DMS 273 treated with DMSO at 0.1 percent for 48 hours (cell line): ENCODE results near the gene ZBTB16.

Experiments
- DNase-seq: peaks from one replicate; lab custom pipeline; 2025; lab: John Stamatoyannopoulos, UW

The ZBTB16 gene

GRCh38 chr11:114106986-114107385 is 47.5 kb downstream of the ZBTB16 start:
- no peak for DNase-seq

GRCh38 chr11:114108501-114109205 is 49.1 kb downstream of the ZBTB16 start:
- no peak for DNase-seq

GRCh38 chr11:114109206-114110090 is 49.9 kb downstream of the ZBTB16 start:
- DNase-seq = no peak

- no peak for DNase-seq
Measured at GRCh38 chr11:114110123-114110522, 50.6 kb downstream of the ZBTB16 start.

GRCh38 chr11:114110952-114111947 is 51.7 kb downstream of the ZBTB16 start:
- no peak for DNase-seq

- no peak for DNase-seq
Measured at GRCh38 chr11:114115451-114115928, 56.0 kb downstream of the ZBTB16 start.

- DNase-seq = no peak
Measured at GRCh38 chr11:114116357-114116756, 56.8 kb downstream of the ZBTB16 start.

- no peak for DNase-seq
Measured at GRCh38 chr11:114116800-114117199, 57.3 kb downstream of the ZBTB16 start.

GRCh38 chr11:114120606-114121005 is 61.1 kb downstream of the ZBTB16 start:
- no peak for DNase-seq

- DNase-seq = no peak
Measured at GRCh38 chr11:114121138-114121537, 61.6 kb downstream of the ZBTB16 start.

GRCh38 chr11:114121804-114122504 is 62.4 kb downstream of the ZBTB16 start:
- DNase-seq = no peak

- no peak for DNase-seq
Measured at GRCh38 chr11:114122686-114123085, 63.2 kb downstream of the ZBTB16 start.

- no peak for DNase-seq
Measured at GRCh38 chr11:114123692-114124330, 64.3 kb downstream of the ZBTB16 start.

GRCh38 chr11:114124601-114125144 is 65.2 kb downstream of the ZBTB16 start:
- no peak for DNase-seq

GRCh38 chr11:114125531-114125930 is 66.0 kb downstream of the ZBTB16 start:
- no peak for DNase-seq

GRCh38 chr11:114125959-114126358 is 66.4 kb downstream of the ZBTB16 start:
- no peak for DNase-seq

- no peak for DNase-seq
Measured at GRCh38 chr11:114128399-114128798, 68.9 kb downstream of the ZBTB16 start.

GRCh38 chr11:114129142-114129541 is 69.6 kb downstream of the ZBTB16 start:
- no peak for DNase-seq

- no peak for DNase-seq
Measured at GRCh38 chr11:114129699-114130098, 70.2 kb downstream of the ZBTB16 start.

- no peak for DNase-seq
Measured at GRCh38 chr11:114130115-114130576, 70.6 kb downstream of the ZBTB16 start.
